Mucosa of rectum (tissue), 2 donors: Measurements from ENCODE around the gene PEAK1.
"Not testable (repeated sequence)": the region's sequence is repeated elsewhere in the genome, so short reads cannot be mapped to it uniquely, and the experiment has no call there.

Experiments used
- H3K27ac ChIP-seq, 2 donors: one replicate each; pipeline ENCODE4 v1.7.0; 2013; ENCODE audit warnings: inconsistent platforms in 2 of 2, low read depth in 2 of 2, low read length in 2 of 2
- H3K27me3 ChIP-seq, 2 donors: one replicate each; pipeline ENCODE4 v1.7.0; 2013; ENCODE audit warnings: low read length in 2 of 2; ENCODE audit not compliant: control insufficient read depth in 2 of 2, insufficient read depth in 2 of 2
- H3K36me3 ChIP-seq, 2 donors: one replicate each; pipeline ENCODE4 v1.7.0; 2013; ENCODE audit warnings: low read length in 2 of 2; ENCODE audit not compliant: control insufficient read depth in 2 of 2, insufficient read depth in 2 of 2
- H3K4me1 ChIP-seq, 2 donors: one replicate each; pipeline ENCODE4 v1.7.0; 2013; ENCODE audit warnings: low read length in 2 of 2, mild to moderate bottlenecking in 1 of 2; ENCODE audit not compliant: control insufficient read depth in 2 of 2, insufficient read depth in 2 of 2
- H3K4me3 ChIP-seq, 2 donors: one replicate each; pipeline ENCODE4 v1.7.0; 2013; ENCODE audit warnings: low read length in 2 of 2
- H3K9ac ChIP-seq, 2 donors: one replicate each; pipeline ENCODE4 v1.7.0; 2013; ENCODE audit warnings: low read length in 2 of 2, low read depth in 1 of 2, mild to moderate bottlenecking in 1 of 2
- H3K9me3 ChIP-seq, 2 donors: one replicate each; pipeline ENCODE4 v1.7.0; 2013; ENCODE audit warnings: low read length in 2 of 2; ENCODE audit not compliant: control insufficient read depth in 2 of 2
- donor health status: healthy.
- donor health status: Normal muscosa, but diverticular disease.

Gene PEAK1

GRCh38 chr15:77406173-77406759, 13.6 kb downstream of the PEAK1 start:
- H3K9ac ChIP-seq, H3K36me3 ChIP-seq, H3K4me1 ChIP-seq, H3K4me3 ChIP-seq, H3K27ac ChIP-seq, H3K9me3 ChIP-seq, H3K27me3 ChIP-seq: not testable (repeated sequence)

- no peak overlapping the region for H3K4me3 ChIP-seq
- no peaks in the 10 kb centered on the region for H3K4me1 ChIP-seq
- no peaks in the 10 kb centered on the region for H3K36me3 ChIP-seq
Measured at GRCh38 chr15:77402740-77403379, 17.0 kb downstream of the PEAK1 start.

GRCh38 chr15:77400258-77400657, 19.6 kb downstream of the PEAK1 start:
- Histone ChIP-seq H3K4me3 (no peak overlapping the region), H3K27me3 (no peaks in the 10 kb centered on the region), H3K4me1 (no peaks in the 10 kb centered on the region), H3K36me3 (no peaks in the 10 kb centered on the region), H3K27ac (no peak overlapping the region), H3K9me3 (peaks cover 0 to 10% of the 10 kb centered on the region in 2 donors), H3K9ac (no peak overlapping the region)

More at GRCh38 chr15:77402740-77403379, 17.0 kb downstream of the PEAK1 start:
- no peaks in the 10 kb centered on the region for H3K27me3 ChIP-seq
- no peak overlapping the region for H3K27ac ChIP-seq
- H3K9ac ChIP-seq: no peak overlapping the region
- H3K9me3 ChIP-seq: peaks cover 0 to 7% of the 10 kb centered on the region in 2 donors

GRCh38 chr15:77398927-77399326, 21.0 kb downstream of the PEAK1 start:
- H3K27ac ChIP-seq: no peak overlapping the region
- H3K27me3 ChIP-seq: no peaks in the 10 kb centered on the region
- H3K36me3 ChIP-seq: no peaks in the 10 kb centered on the region
- H3K9me3 ChIP-seq: peaks cover 0 to 12% of the 10 kb centered on the region in 2 donors
- H3K4me3 ChIP-seq: no peak overlapping the region
- H3K4me1 ChIP-seq: no peaks in the 10 kb centered on the region
- H3K9ac ChIP-seq: no peak overlapping the region

GRCh38 chr15:77396692-77397091, 23.2 kb downstream of the PEAK1 start:
- no peaks in the 10 kb centered on the region for H3K27me3 ChIP-seq
- H3K9ac ChIP-seq: no peak overlapping the region
- peaks cover 0 to 12% of the 10 kb centered on the region in 2 donors for H3K9me3 ChIP-seq
- H3K27ac ChIP-seq: no peak overlapping the region
- no peaks in the 10 kb centered on the region for H3K36me3 ChIP-seq
- H3K4me1 ChIP-seq: no peaks in the 10 kb centered on the region
- H3K4me3 ChIP-seq: no peak overlapping the region

- Histone ChIP-seq H3K4me3 (no peak overlapping the region), H3K27me3 (no peaks in the 10 kb centered on the region), H3K4me1 (no peaks in the 10 kb centered on the region), H3K36me3 (no peaks in the 10 kb centered on the region), H3K27ac (no peak overlapping the region), H3K9ac (no peak overlapping the region), H3K9me3 (peaks cover 0 to 12% of the 10 kb centered on the region in 2 donors)
Measured at GRCh38 chr15:77395013-77395774, 24.7 kb downstream of the PEAK1 start.

GRCh38 chr15:77393471-77393840, 26.4 kb downstream of the PEAK1 start:
- Histone ChIP-seq H3K4me3 (no peak overlapping the region), H3K36me3 (no peaks in the 10 kb centered on the region), H3K9me3 (peaks cover 0 to 9% of the 10 kb centered on the region in 2 donors), H3K4me1 (no peaks in the 10 kb centered on the region), H3K9ac (no peak overlapping the region), H3K27me3 (no peaks in the 10 kb centered on the region), H3K27ac (no peak overlapping the region)

- Histone ChIP-seq H3K4me1 (no peaks in the 10 kb centered on the region), H3K27me3 (no peaks in the 10 kb centered on the region), H3K36me3 (no peaks in the 10 kb centered on the region), H3K9me3 (peaks cover 0 to 6% of the 10 kb centered on the region in 2 donors), H3K27ac (no peak overlapping the region), H3K4me3 (no peak overlapping the region), H3K9ac (no peak overlapping the region)
Measured at GRCh38 chr15:77392762-77393470, 27.0 kb downstream of the PEAK1 start.

- Histone ChIP-seq H3K9me3 (peaks cover 0 to 6% of the 10 kb centered on the region in 2 donors), H3K36me3 (no peaks in the 10 kb centered on the region), H3K9ac (no peak overlapping the region), H3K27ac (no peak overlapping the region), H3K4me1 (no peaks in the 10 kb centered on the region), H3K27me3 (no peaks in the 10 kb centered on the region), H3K4me3 (no peak overlapping the region)
Measured at GRCh38 chr15:77391372-77391951, 28.4 kb downstream of the PEAK1 start.
